Endothelial cell of umbilical vein (primary cell): Measurements from ENCODE around the gene APRT. TPM values are rescaled to one million over a fixed set of nuclear protein-coding genes. Genes with fewer than 3 reads are reported as not detected.

Experiments
- BruUV-seq: library from RNA; stranded (reverse); fragments of 400-500 nt; replicated peaks from 2 replicates; lab custom pipeline; 2021; lab: Mats Ljungman, UMichigan
- CTCF ChIA-PET: fragments of 300-600, 350-600 bp; sonication (Branson Sonifier 250); formaldehyde crosslinking; loops from one replicate; lab custom pipeline; 2021; ENCODE audit warnings: antibody characterized with exemption, inconsistent platforms; lab: Charles Lee
- POLR2A ChIA-PET: fragments of 300-600, 350-600 bp; sonication (Branson Sonifier 250); formaldehyde crosslinking; loops from one replicate; lab custom pipeline; 2021; ENCODE audit warnings: antibody characterized with exemption, inconsistent platforms; lab: Charles Lee
- DNase-seq: peaks from one replicate; pipeline ENCODE4 v3.0.0-alpha.2; 2011; ENCODE audit warnings: low read depth, low spot score
- FAIRE-seq: peaks from 2 replicates; lab custom pipeline; 2011; peaks lifted over from hg19 to GRCh38; lab: Jason Lieb, UNC
- H2AFZ ChIP-seq: 2 replicates; pipeline ENCODE4 v1.6.0; 2012; ENCODE audit warnings: low read depth, low read length, control low read depth, inconsistent platforms
- H3K27ac ChIP-seq: 2 replicates; pipeline ENCODE4 v1.5.1; 2011; ENCODE audit warnings: low read depth, mild to moderate bottlenecking, control low read depth, low read length, moderate library complexity; ENCODE audit not compliant: insufficient read depth
- H3K27me3 ChIP-seq, 2 experiments: 2 replicates each; pipeline versions ENCODE4 v1.6.0 to v1.6.1; 2011; ENCODE audit warnings: low read length in 2 of 2, mixed read lengths in 1 of 2; ENCODE audit not compliant: control insufficient read depth in 2 of 2, insufficient read depth in 2 of 2
- H3K36me3 ChIP-seq, 2 experiments: 2 replicates in 1 of 2; 3 replicates in 1 of 2; pipeline ENCODE4 v1.5.1; 2011; ENCODE audit warnings: low read length in 2 of 2, mild to moderate bottlenecking in 1 of 2, moderate library complexity in 1 of 2; ENCODE audit not compliant: control insufficient read depth in 2 of 2, insufficient read depth in 2 of 2; ENCODE audit errors: extremely low read depth in 1 of 2
- H3K4me1 ChIP-seq: 3 replicates; pipeline ENCODE4 v1.5.1; 2011; ENCODE audit warnings: mild to moderate bottlenecking, low read length; ENCODE audit not compliant: control insufficient read depth, insufficient read depth; ENCODE audit errors: extremely low read depth
- H3K4me2 ChIP-seq: 2 replicates; pipeline ENCODE4 v1.6.1; 2011; ENCODE audit warnings: low read length, control low read depth, mixed read lengths; ENCODE audit not compliant: insufficient read depth
- H3K4me3 ChIP-seq, 3 experiments: fragments of 200-600 bp in 1 of 3; sonication (generic), shearing (Covaris generic) in 1 of 3; replicated peaks in 1 of 3; 2 replicates each; pipeline ENCODE4 v1.5.1; 2011 to 2016; ENCODE audit warnings: control low read depth in 3 of 3, low read length in 3 of 3, mild to moderate bottlenecking in 2 of 3, inconsistent platforms in 1 of 3, low read depth in 1 of 3, moderate library complexity in 1 of 3; ENCODE audit not compliant: insufficient read depth in 1 of 3
- H3K79me2 ChIP-seq: 2 replicates; pipeline ENCODE4 v1.6.0; 2012; ENCODE audit warnings: low read length, inconsistent platforms; ENCODE audit not compliant: control insufficient read depth, insufficient read depth
- H3K9ac ChIP-seq: replicated peaks from 2 replicates; pipeline ENCODE3; 2011; ENCODE audit warnings: low read length, control low read depth; ENCODE audit not compliant: insufficient read depth; ENCODE audit errors: extremely low read depth
- H3K9me1 ChIP-seq: replicated peaks from 3 replicates; pipeline ENCODE4 v1.6.0; 2011; ENCODE audit warnings: mild to moderate bottlenecking, low read length; ENCODE audit not compliant: control insufficient read depth, insufficient read depth; ENCODE audit errors: extremely low read depth
- H3K9me3 ChIP-seq: replicated peaks from 2 replicates; pipeline ENCODE4 v1.5.1; 2012; ENCODE audit warnings: low read length, inconsistent platforms; ENCODE audit not compliant: control insufficient read depth, insufficient read depth
- H4K20me1 ChIP-seq: replicated peaks from 2 replicates; pipeline ENCODE3; 2011; ENCODE audit warnings: mild to moderate bottlenecking, low read length; ENCODE audit not compliant: control insufficient read depth, insufficient read depth; ENCODE audit errors: extremely low read depth
- EZH2 ChIP-seq: IDR thresholded peaks from 2 replicates; pipeline ENCODE4 v1.6.1; 2012; ENCODE audit warnings: borderline replicate concordance, low read depth, mild to moderate bottlenecking, moderate library complexity, low read length, inconsistent platforms; ENCODE audit not compliant: severe bottlenecking
- FOS ChIP-seq: IDR thresholded peaks from 2 replicates; pipeline ENCODE4 v1.6.1; 2011; ENCODE audit warnings: mild to moderate bottlenecking, low read length, moderate library complexity, borderline replicate concordance; ENCODE audit not compliant: insufficient read depth
- GATA2 ChIP-seq: IDR thresholded peaks from 2 replicates; pipeline ENCODE4 v1.7.0; 2011; ENCODE audit warnings: low read depth, mild to moderate bottlenecking, moderate library complexity, mixed read lengths, low read length; ENCODE audit not compliant: insufficient read length, insufficient read depth
- JUN ChIP-seq: IDR thresholded peaks from 2 replicates; pipeline ENCODE4 v1.6.1; 2011; ENCODE audit warnings: borderline replicate concordance, low read depth; ENCODE audit not compliant: insufficient read length, insufficient read depth
- MYC ChIP-seq: IDR thresholded peaks from one replicate; pipeline ENCODE4 v1.6.1; 2011; ENCODE audit warnings: mild to moderate bottlenecking, low read depth, low read length
- POLR2A ChIP-seq: IDR thresholded peaks from 2 replicates; pipeline ENCODE4 v1.6.1; 2012; ENCODE audit warnings: low read depth, mild to moderate bottlenecking, control low read depth, low read length
- POLR2AphosphoS5 ChIP-seq: IDR thresholded peaks from 2 replicates; pipeline ENCODE4 v1.6.1; 2012; ENCODE audit warnings: low read depth, mild to moderate bottlenecking, control low read depth, low read length, moderate library complexity; ENCODE audit not compliant: insufficient read depth
- dilution Hi-C: fragments of 300-500 bp; cut with MboI; formaldehyde crosslinking; loops from one replicate; pipeline ENCODE4 v1.15.0; 2019; ENCODE audit warnings: low sequenced_read_pairs; ENCODE audit not compliant: extremely low pct_ligation_motif_present
- intact Hi-C: fragments of 100-400 bp; cut with micrococcal nuclease; formaldehyde crosslinking; loops from one replicate; pipeline ENCODE4 v1.10.0; 2022
- polyA plus RNA-seq, 4 experiments: library from polyadenylated mRNA; depleted of rRNA in 3 of 4; stranded (reverse) in 3 of 4; unstranded in 1 of 4; fragments of >200 nt; gene quantifications; 2 replicates each; pipeline versions ENCODE4 v1.2.1 to v1.2.3, GENCODE V29; 2011 to 2012; ENCODE audit warnings: missing spikeins in 1 of 4
- total RNA-seq: library from RNA; stranded (reverse); gene quantifications from 2 replicates; pipeline ENCODE4 v1.2.3, GENCODE V29; 2021
- TF ChIP-seq, protein P1 (sequence below): IDR thresholded peaks from 2 replicates; pipeline ENCODE4 v1.6.1; 2011; ENCODE audit not compliant: insufficient read depth, insufficient read length
- TF ChIP-seq, protein P2 (sequence below), 2 donors: IDR thresholded peaks; 1 replicate in 1 of 2; 2 replicates in 1 of 2; pipeline ENCODE4 v1.5.1; 2011; ENCODE audit warnings: low read length in 2 of 2, mild to moderate bottlenecking in 2 of 2, moderate library complexity in 2 of 2, control low read depth in 1 of 2, inconsistent platforms in 1 of 2, low read depth in 1 of 2; ENCODE audit not compliant: insufficient read depth in 1 of 2; ENCODE audit errors: extremely low read depth in 1 of 2

Gene APRT
- total and polyA plus RNA-seq, 2 donors (not counting 3 experiments of a cell fraction or from before 2014, with no cell fraction given): 143 to 152 TPM

DNA sequence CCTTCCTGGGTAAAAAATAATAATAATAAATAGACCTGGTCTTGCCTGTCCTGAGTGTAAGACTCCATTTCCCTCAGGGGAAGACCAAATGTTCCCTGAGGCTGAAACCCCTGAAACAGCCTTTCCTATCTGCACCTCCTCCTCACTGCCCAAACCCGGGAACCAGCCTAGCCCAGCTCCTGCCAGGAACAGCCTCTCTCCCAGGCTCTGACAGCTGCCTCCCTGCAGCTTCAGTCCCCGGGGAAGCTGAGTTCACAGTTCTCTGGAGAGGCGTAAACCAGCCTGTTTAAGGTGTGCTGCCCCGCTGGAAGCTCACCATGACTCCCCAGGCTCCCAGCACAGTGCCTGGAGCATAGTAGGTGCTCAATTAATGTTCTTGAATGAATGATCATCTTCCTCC, 15.4 kb downstream of the APRT start:
- Histone ChIP-seq H3K9ac (no peak overlapping the region), H3K9me3 (no peaks in the 10 kb centered on the region), H3K36me3 (no peaks in the 10 kb centered on the region), H3K27ac (no peak overlapping the region), H2AFZ (no peak overlapping the region), H3K9me1 (no peaks in the 10 kb centered on the region), H3K79me2 (no peaks in the 10 kb centered on the region), H3K4me1 (no peaks in the 10 kb centered on the region), H3K4me3 (no peak overlapping the region), H3K27me3 (peaks cover 0 to 4% of the 10 kb centered on the region in 2 experiments), H4K20me1 (no peaks in the 10 kb centered on the region), H3K4me2 (no peak overlapping the region)
- DNase-seq: no peak
- CTCF ChIA-PET: interaction anchor here (0.7 to 2.5 kb wide), 3 partner anchors 11 to 59 kb away, joined by 3 to 8 read pairs (median 8); partner anchors contain the start of gene PIEZO1
- intact Hi-C loops: no loop called here
- no peak for FAIRE-seq
- TF ChIP-seq, protein P1, sequence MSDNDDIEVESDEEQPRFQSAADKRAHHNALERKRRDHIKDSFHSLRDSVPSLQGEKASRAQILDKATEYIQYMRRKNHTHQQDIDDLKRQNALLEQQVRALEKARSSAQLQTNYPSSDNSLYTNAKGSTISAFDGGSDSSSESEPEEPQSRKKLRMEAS: no peak
- no peak for TF ChIP-seq JUN
- TF ChIP-seq, protein P2, sequence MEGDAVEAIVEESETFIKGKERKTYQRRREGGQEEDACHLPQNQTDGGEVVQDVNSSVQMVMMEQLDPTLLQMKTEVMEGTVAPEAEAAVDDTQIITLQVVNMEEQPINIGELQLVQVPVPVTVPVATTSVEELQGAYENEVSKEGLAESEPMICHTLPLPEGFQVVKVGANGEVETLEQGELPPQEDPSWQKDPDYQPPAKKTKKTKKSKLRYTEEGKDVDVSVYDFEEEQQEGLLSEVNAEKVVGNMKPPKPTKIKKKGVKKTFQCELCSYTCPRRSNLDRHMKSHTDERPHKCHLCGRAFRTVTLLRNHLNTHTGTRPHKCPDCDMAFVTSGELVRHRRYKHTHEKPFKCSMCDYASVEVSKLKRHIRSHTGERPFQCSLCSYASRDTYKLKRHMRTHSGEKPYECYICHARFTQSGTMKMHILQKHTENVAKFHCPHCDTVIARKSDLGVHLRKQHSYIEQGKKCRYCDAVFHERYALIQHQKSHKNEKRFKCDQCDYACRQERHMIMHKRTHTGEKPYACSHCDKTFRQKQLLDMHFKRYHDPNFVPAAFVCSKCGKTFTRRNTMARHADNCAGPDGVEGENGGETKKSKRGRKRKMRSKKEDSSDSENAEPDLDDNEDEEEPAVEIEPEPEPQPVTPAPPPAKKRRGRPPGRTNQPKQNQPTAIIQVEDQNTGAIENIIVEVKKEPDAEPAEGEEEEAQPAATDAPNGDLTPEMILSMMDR (IDR thresholded peaks at IDR 0.05; ENCODE audit: extremely low read depth in 1 of 2, insufficient read depth in 1 of 2, low read depth in 1 of 2, low read length in 2 of 2): no peak
- no peak for TF ChIP-seq GATA2
- no peak for TF ChIP-seq POLR2A
- no peak for TF ChIP-seq FOS
- no peak for TF ChIP-seq MYC
- no peak for TF ChIP-seq POLR2AphosphoS5
- no peak for TF ChIP-seq EZH2
- dilution Hi-C loops: no loop called here
- BruUV-seq: no TSS peak
- POLR2A ChIA-PET: no interaction called here
